ENCODE data around the gene PLA2G2A. TPM values are rescaled to one million over a fixed set of nuclear protein-coding genes. Genes with fewer than 3 reads are reported as not detected.

Gene PLA2G2A, protein sequence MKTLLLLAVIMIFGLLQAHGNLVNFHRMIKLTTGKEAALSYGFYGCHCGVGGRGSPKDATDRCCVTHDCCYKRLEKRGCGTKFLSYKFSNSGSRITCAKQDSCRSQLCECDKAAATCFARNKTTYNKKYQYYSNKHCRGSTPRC
- not detected in 5 replicates for total RNA-seq (2022; extraction: Qiagen RNA extraction; ENCODE audit: low read depth)

DNA sequence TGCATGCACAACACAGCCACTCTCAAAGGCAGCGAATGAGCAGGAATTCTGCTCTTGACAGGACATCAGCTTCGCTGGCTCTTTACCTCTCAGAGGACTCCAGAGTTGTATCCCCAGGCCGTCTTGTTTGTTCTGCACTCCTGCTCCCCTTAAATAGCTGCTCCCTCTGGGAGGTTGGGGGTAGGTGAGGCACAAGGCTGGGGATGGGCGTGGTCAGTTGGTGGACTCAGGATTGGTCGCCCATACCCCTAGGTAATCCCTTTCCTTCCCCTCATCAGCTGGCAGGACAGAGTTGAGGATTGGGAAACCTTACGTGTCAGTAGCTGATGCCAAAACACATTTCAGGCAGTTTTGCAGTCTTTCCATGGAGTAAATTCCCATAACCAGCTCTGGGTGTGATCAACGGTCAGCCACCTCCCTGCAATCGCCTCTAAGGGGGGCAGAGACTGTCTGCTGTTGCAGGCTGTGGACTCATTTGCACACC lies at the start of gene PLA2G2A:
Gene PLA2G2A (minus strand): TSS at position 125 of the 484 bp plus-strand sequence. CDS start 845 bp downstream, outside the sequence.

Other genes with a start within 250 kb of the PLA2G2A start
- 5.6 to 7.4 TPM (median 6.5 TPM) in 5 replicates for gene TMCO4, start 179.7 kb downstream of the PLA2G2A start, total RNA-seq (2022; extraction: Qiagen RNA extraction; ENCODE audit: low read depth)
- gene RNF186, start 164.3 kb downstream of the PLA2G2A start, total RNA-seq (2022; extraction: Qiagen RNA extraction; ENCODE audit: low read depth) = not detected in 5 replicates
- gene OTUD3, start 97.2 kb downstream of the PLA2G2A start, total RNA-seq (2022; extraction: Qiagen RNA extraction; ENCODE audit: low read depth) = 2.8 to 4.3 TPM (median 3.0 TPM) in 5 replicates
- not detected in 5 replicates for gene PLA2G2E, start 56.0 kb downstream of the PLA2G2A start, total RNA-seq (2022; extraction: Qiagen RNA extraction; ENCODE audit: low read depth)
- not detected in 5 replicates for gene PLA2G5, start 90.6 kb upstream of the PLA2G2A start, total RNA-seq (2022; extraction: Qiagen RNA extraction; ENCODE audit: low read depth)
- 0.03 TPM in 1 of 5 replicates, not detected in the others for gene PLA2G2D, start 139.9 kb upstream of the PLA2G2A start, total RNA-seq (2022; extraction: Qiagen RNA extraction; ENCODE audit: low read depth)
- 0.01 TPM in 1 of 5 replicates, not detected in the others for gene PLA2G2F, start 159.7 kb upstream of the PLA2G2A start, total RNA-seq (2022; extraction: Qiagen RNA extraction; ENCODE audit: low read depth)
- gene UBXN10, start 206.5 kb upstream of the PLA2G2A start, total RNA-seq (2022; extraction: Qiagen RNA extraction; ENCODE audit: low read depth) = not detected in 5 replicates
- gene PLA2G2C, start 206.9 kb upstream of the PLA2G2A start, total RNA-seq (2022; extraction: Qiagen RNA extraction; ENCODE audit: low read depth) = not detected in 5 replicates